ENCODE results near the gene DISC1. TPM values are rescaled to one million over a fixed set of nuclear protein-coding genes. Genes with fewer than 3 reads are reported as not detected.

The DISC1 gene
- total and polyA plus RNA-seq, 2 donors (not counting 1 experiment from before 2014, with no cell fraction given) = 2.7 to 4.3 TPM

- no peak overlapping the region for H3K4me3 ChIP-seq (ENCODE audit: control extremely low read depth in 1 of 5, extremely low read depth in 1 of 5, insufficient read depth in 1 of 5, low read depth in 2 of 5, low read length in 4 of 5)
- no peaks in the 10 kb centered on the region for H3K27me3 ChIP-seq (replicated peaks in 1 of 4; ENCODE audit: control extremely low read depth in 1 of 4, control insufficient read depth in 3 of 4, insufficient read depth in 4 of 4, low read length in 3 of 4)
- no peaks in the 10 kb centered on the region for H3K4me1 ChIP-seq (ENCODE audit: control insufficient read depth in 2 of 2, insufficient read depth in 2 of 2, low read length in 2 of 2)
- no peaks in the 10 kb centered on the region for H4K20me1 ChIP-seq (ENCODE audit: control insufficient read depth, insufficient read depth, low read length, poor library complexity, severe bottlenecking)
- DNase-seq (no peak), ATAC-seq (ENCODE audit: low read depth) (no peak)
- no peak overlapping the region for H2AFZ ChIP-seq (ENCODE audit: insufficient read depth, low read depth, low read length, poor library complexity, severe bottlenecking)
- no peak overlapping the region for H3K27ac ChIP-seq (ENCODE audit: low read length in 2 of 2)
- H3K36me3 ChIP-seq (replicated peaks in 1 of 2; ENCODE audit: control extremely low read depth in 1 of 2, control insufficient read depth in 1 of 2, extremely low read depth in 1 of 2, insufficient read depth in 2 of 2, low read length in 1 of 2) = no peaks in the 10 kb centered on the region
- no peak overlapping the region for H3K4me2 ChIP-seq (replicated peaks; ENCODE audit: low read depth, low read length, poor library complexity, severe bottlenecking)
- H3K9me3 ChIP-seq (ENCODE audit: control extremely low read depth in 1 of 3, control insufficient read depth in 2 of 3, insufficient read depth in 1 of 3, low read length in 2 of 3) = peaks cover 0 to 14% (median 6%) of the 10 kb centered on the region in 3 donors
- H3K9ac ChIP-seq (ENCODE audit: low read length) = no peak overlapping the region
- Mint-ChIP-seq H3K27me3 (no peaks in the 10 kb centered on the region), H3K9me3 (ENCODE audit: insufficient read depth) (peaks cover 4% of the 10 kb centered on the region), H3K4me3 (no peak overlapping the region), H3K4me1 (no peaks in the 10 kb centered on the region), H3K27ac (no peak overlapping the region)
- intact Hi-C loops (cut with micrococcal nuclease) = no loop called here
- TF ChIP-seq EZH2 (IDR thresholded peaks at IDR 0.05; ENCODE audit: borderline replicate concordance, insufficient read depth, low read depth, low read length, poor library complexity, severe bottlenecking) (no peak), CTCF (IDR thresholded peaks at IDR 0.05) (no peak)
- H3K79me2 ChIP-seq (ENCODE audit: control insufficient read depth, insufficient read depth, low read length) = no peaks in the 10 kb centered on the region
- WGBS (ENCODE audit: insufficient coverage) = 83% methylated on average over 3 of the region's 5 CpGs
- CTCF ChIA-PET = no interaction called here
- POLR2A ChIA-PET = no interaction called here
These were observed 308.2 kb downstream of the DISC1 start for GRCh38 chr1:231934797-231935196.

- DNase-seq (no peak), ATAC-seq (ENCODE audit: low read depth) (no peak)
- Mint-ChIP-seq H3K27ac (no peak overlapping the region), H3K27me3 (no peaks in the 10 kb centered on the region), H3K4me3 (no peak overlapping the region), H3K4me1 (no peaks in the 10 kb centered on the region), H3K9me3 (ENCODE audit: insufficient read depth) (peaks cover 4% of the 10 kb centered on the region)
- Histone ChIP-seq H3K79me2 (ENCODE audit: control insufficient read depth, insufficient read depth, low read length) (no peaks in the 10 kb centered on the region), H3K36me3 (replicated peaks in 1 of 2; ENCODE audit: control extremely low read depth in 1 of 2, control insufficient read depth in 1 of 2, extremely low read depth in 1 of 2, insufficient read depth in 2 of 2, low read length in 1 of 2) (no peaks in the 10 kb centered on the region), H2AFZ (ENCODE audit: insufficient read depth, low read depth, low read length, poor library complexity, severe bottlenecking) (no peak overlapping the region), H4K20me1 (ENCODE audit: control insufficient read depth, insufficient read depth, low read length, poor library complexity, severe bottlenecking) (no peaks in the 10 kb centered on the region), H3K27me3 (replicated peaks in 1 of 4; ENCODE audit: control extremely low read depth in 1 of 4, control insufficient read depth in 3 of 4, insufficient read depth in 4 of 4, low read length in 3 of 4) (no peaks in the 10 kb centered on the region), H3K27ac (ENCODE audit: low read length in 2 of 2) (no peak overlapping the region), H3K9me3 (ENCODE audit: control extremely low read depth in 1 of 3, control insufficient read depth in 2 of 3, insufficient read depth in 1 of 3, low read length in 2 of 3) (peaks cover 0 to 14% (median 6%) of the 10 kb centered on the region in 3 donors), H3K4me3 (ENCODE audit: control extremely low read depth in 1 of 5, extremely low read depth in 1 of 5, insufficient read depth in 1 of 5, low read depth in 2 of 5, low read length in 4 of 5) (no peak overlapping the region), H3K9ac (ENCODE audit: low read length) (no peak overlapping the region), H3K4me1 (ENCODE audit: control insufficient read depth in 2 of 2, insufficient read depth in 2 of 2, low read length in 2 of 2) (no peaks in the 10 kb centered on the region), H3K4me2 (replicated peaks; ENCODE audit: low read depth, low read length, poor library complexity, severe bottlenecking) (no peak overlapping the region)
- intact Hi-C loops (cut with micrococcal nuclease) = no loop called here
- ChIA-PET CTCF (no interaction called here), POLR2A (no interaction called here)
- WGBS (ENCODE audit: insufficient coverage) = 91% methylated on average over 4 of the region's 7 CpGs
- no peak for TF ChIP-seq CTCF (IDR thresholded peaks at IDR 0.05)
- no peak for TF ChIP-seq EZH2 (IDR thresholded peaks at IDR 0.05; ENCODE audit: borderline replicate concordance, insufficient read depth, low read depth, low read length, poor library complexity, severe bottlenecking)
These were observed 309.3 kb downstream of the DISC1 start for GRCh38 chr1:231935856-231936255.
